Ascending aorta (tissue), 2 donors: Measurements from ENCODE around the gene PARD6A. TPM values are rescaled to one million over a fixed set of nuclear protein-coding genes. Genes with fewer than 3 reads are reported as not detected.

Source experiments
- DNase-seq, 2 donors: peaks; one replicate each; pipeline ENCODE4 v3.0.0-alpha.2; 2019; ENCODE audit warnings: low spot score in 2 of 2
- H3K27ac ChIP-seq, 2 donors: fragments of 200-600 bp; sonication (generic); one replicate each; pipeline ENCODE4 v1.5.1; 2016 to 2017; ENCODE audit warnings: mild to moderate bottlenecking in 1 of 2
- H3K27me3 ChIP-seq: fragments of 200-600 bp; sonication (generic); one replicate; pipeline ENCODE4 v1.5.1; 2017
- H3K36me3 ChIP-seq, 2 donors: fragments of 200-600 bp; sonication (generic); one replicate each; pipeline ENCODE4 v1.5.1; 2016
- H3K4me1 ChIP-seq, 2 donors: fragments of 200-600 bp; sonication (generic); one replicate each; pipeline ENCODE4 v1.5.1; 2016 to 2017; ENCODE audit warnings: mild to moderate bottlenecking in 1 of 2
- H3K4me3 ChIP-seq, 2 donors: fragments of 200-600 bp; sonication (generic); one replicate each; pipeline ENCODE4 v1.5.1; 2016 to 2017; ENCODE audit warnings: mild to moderate bottlenecking in 1 of 2
- H3K9me3 ChIP-seq, 2 donors: fragments of 200-600 bp; sonication (generic); one replicate each; pipeline ENCODE4 v1.5.1; 2016
- intact Hi-C: fragments of 100-400 bp; cut with DNase I; formaldehyde crosslinking; loops from one replicate; pipeline ENCODE4 v1.15.1; 2023
- total RNA-seq: library from RNA; depleted of rRNA; stranded (reverse); fragments of >200 nt; gene quantifications from one replicate; pipeline ENCODE4 v1.1.0, GENCODE V29; 2016
- TF ChIP-seq, protein P1 (sequence below), 3 experiments: fragments of 200-600 bp in 2 of 3; fragments of 450-650 bp in 1 of 3; sonication (generic) in 2 of 3; IDR thresholded peaks; one replicate each; pipeline ENCODE4 v1.5.1; 2016 to 2019; ENCODE audit warnings: antibody characterized with exemption in 3 of 3, mild to moderate bottlenecking in 1 of 3, moderate library complexity in 1 of 3

PARD6A gene, protein sequence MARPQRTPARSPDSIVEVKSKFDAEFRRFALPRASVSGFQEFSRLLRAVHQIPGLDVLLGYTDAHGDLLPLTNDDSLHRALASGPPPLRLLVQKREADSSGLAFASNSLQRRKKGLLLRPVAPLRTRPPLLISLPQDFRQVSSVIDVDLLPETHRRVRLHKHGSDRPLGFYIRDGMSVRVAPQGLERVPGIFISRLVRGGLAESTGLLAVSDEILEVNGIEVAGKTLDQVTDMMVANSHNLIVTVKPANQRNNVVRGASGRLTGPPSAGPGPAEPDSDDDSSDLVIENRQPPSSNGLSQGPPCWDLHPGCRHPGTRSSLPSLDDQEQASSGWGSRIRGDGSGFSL
- 8.4 TPM for total RNA-seq

- Histone ChIP-seq H3K9me3 (no peaks in the 10 kb centered on the region), H3K4me3 (peak within 1 kb of the TSS; percentile 62 to 97), H3K36me3 (peaks cover 0 to 16% of the 10 kb centered on the region in 2 donors), H3K27me3 (no peaks in the 10 kb centered on the region), H3K4me1 (peaks cover 11 to 17% of the 10 kb centered on the region in 2 donors), H3K27ac (peak within 1 kb of the TSS; percentile 86 to 90)
- TF ChIP-seq, protein P1, sequence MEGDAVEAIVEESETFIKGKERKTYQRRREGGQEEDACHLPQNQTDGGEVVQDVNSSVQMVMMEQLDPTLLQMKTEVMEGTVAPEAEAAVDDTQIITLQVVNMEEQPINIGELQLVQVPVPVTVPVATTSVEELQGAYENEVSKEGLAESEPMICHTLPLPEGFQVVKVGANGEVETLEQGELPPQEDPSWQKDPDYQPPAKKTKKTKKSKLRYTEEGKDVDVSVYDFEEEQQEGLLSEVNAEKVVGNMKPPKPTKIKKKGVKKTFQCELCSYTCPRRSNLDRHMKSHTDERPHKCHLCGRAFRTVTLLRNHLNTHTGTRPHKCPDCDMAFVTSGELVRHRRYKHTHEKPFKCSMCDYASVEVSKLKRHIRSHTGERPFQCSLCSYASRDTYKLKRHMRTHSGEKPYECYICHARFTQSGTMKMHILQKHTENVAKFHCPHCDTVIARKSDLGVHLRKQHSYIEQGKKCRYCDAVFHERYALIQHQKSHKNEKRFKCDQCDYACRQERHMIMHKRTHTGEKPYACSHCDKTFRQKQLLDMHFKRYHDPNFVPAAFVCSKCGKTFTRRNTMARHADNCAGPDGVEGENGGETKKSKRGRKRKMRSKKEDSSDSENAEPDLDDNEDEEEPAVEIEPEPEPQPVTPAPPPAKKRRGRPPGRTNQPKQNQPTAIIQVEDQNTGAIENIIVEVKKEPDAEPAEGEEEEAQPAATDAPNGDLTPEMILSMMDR (IDR thresholded peaks at IDR 0.05), result no peak
- DNase-seq, result peak; percentile 87 to 98
- intact Hi-C loops, result loop anchor here (1.0 to 10.0 kb wide), 6 partner anchors 58 to 416 kb away; partner anchors contain the start of genes ATP6V0D1, CTCF, FHOD1 and GFOD2
These were observed at the start of gene PARD6A for GRCh38 chr16:67660564-67661028. TSS of gene PARD6A (plus strand) at chr16:67660960. CDS start at chr16:67661039, 79 bp downstream.

- Histone ChIP-seq H3K36me3 (peaks cover 44 to 73% of the 10 kb centered on the region in 2 donors), H3K4me3 (no peak overlapping the region), H3K4me1 (no peaks in the 10 kb centered on the region), H3K27me3 (no peaks in the 10 kb centered on the region), H3K9me3 (no peaks in the 10 kb centered on the region), H3K27ac (no peak overlapping the region)
- intact Hi-C loops, result no loop called here
- TF ChIP-seq, protein P1 (IDR thresholded peaks at IDR 0.05), result no peak
- no peak for DNase-seq
These were observed 47.0 kb upstream of the PARD6A start for GRCh38 chr16:67613808-67614207.

- no peak for DNase-seq
- Histone ChIP-seq H3K4me3 (no peak overlapping the region), H3K36me3 (peaks cover 84 to 86% of the 10 kb centered on the region in 2 donors), H3K9me3 (no peaks in the 10 kb centered on the region), H3K27ac (no peak overlapping the region), H3K4me1 (no peaks in the 10 kb centered on the region), H3K27me3 (no peaks in the 10 kb centered on the region)
- intact Hi-C loops, result no loop called here
- TF ChIP-seq, protein P1 (IDR thresholded peaks at IDR 0.05), result no peak
These were observed 32.5 kb upstream of the PARD6A start for GRCh38 chr16:67628216-67628615.

DNA sequence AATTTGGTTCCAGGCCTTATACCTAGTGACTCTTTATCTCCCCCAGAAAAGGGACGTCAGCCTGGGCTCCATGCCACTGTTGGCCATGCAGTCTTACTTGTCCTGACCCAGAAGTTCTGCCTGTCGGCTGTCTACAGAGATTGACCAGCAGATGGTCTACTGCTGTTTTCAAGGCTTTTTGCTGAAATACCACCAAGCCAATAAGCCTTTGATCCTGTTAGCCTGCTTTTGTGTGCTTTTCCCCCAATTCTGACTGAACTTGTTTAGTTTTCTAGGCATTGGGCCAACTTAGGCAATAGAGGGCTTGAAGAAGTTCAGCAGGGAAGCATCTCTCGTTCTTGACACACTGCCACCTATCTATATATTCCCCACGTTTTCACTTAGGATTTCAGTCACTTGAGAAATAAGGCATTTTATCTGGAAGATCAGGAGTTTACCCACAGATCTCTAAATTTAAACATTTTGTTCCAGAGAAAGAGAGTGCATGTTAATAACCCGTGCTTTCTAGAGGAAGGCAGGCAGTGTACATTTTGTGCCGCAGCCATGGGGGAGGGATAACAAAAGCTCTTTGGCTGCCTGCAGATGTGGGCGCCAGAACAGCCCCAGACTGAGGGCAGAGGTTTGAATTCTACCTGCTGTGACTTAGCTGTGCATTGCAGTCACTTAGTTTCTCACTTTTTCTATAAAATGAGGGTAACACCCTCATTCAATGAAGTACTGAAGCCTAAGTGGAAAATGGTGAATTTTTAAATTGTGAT lies 28.2 kb upstream of the PARD6A start:
- TF ChIP-seq, protein P1 (IDR thresholded peaks at IDR 0.05), result no peak
- no peak for DNase-seq
- no peaks in the 10 kb centered on the region for H3K4me1 ChIP-seq
- no peak overlapping the region for H3K4me3 ChIP-seq
- intact Hi-C loops, result no loop called here
- peaks cover 78 to 81% of the 10 kb centered on the region in 2 donors for H3K36me3 ChIP-seq
- no peak overlapping the region for H3K27ac ChIP-seq
- no peaks in the 10 kb centered on the region for H3K27me3 ChIP-seq
- H3K9me3 ChIP-seq, result no peaks in the 10 kb centered on the region

GRCh38 chr16:67636713-67637112 lies 24.0 kb upstream of the PARD6A start:
- TF ChIP-seq, protein P1 (IDR thresholded peaks at IDR 0.05), result no peak
- intact Hi-C loops, result no loop called here
- no peak overlapping the region for H3K4me3 ChIP-seq
- no peaks in the 10 kb centered on the region for H3K27me3 ChIP-seq
- no peak for DNase-seq
- H3K27ac ChIP-seq, result no peak overlapping the region
- peaks cover 49 to 73% of the 10 kb centered on the region in 2 donors for H3K36me3 ChIP-seq
- peaks cover 0 to 2% of the 10 kb centered on the region in 2 donors for H3K4me1 ChIP-seq
- H3K9me3 ChIP-seq, result no peaks in the 10 kb centered on the region
